Measurements from ENCODE around the gene C10orf88. TPM values are rescaled to one million over a fixed set of nuclear protein-coding genes. Genes with fewer than 3 reads are reported as not detected.

C10orf88 gene
- polyA plus RNA-seq, 1 donor (not counting 4 experiments of a cell fraction or from before 2014, with no cell fraction given) = 8.4 TPM

DNA sequence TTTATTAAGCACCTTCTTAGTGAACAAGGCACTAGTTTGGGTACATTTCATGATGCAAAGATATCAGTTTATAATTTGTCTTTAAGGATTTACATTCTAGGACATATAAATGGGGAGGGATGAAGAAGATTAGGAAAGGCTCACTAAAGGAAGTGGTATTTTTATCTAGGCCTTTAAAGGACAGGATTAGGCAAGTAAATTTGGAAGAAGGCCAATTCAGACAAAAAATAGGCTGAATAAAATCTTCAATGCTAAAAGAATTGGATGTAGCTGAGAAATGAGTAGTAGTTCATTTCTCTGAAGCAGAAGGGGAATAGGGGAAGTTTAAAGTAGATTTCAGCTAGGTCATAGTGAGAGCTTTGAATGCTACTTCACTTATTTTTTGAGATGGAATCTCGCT is 69.9 kb downstream of the C10orf88 start:
- FAIRE-seq (no peak), DNase-seq (ENCODE audit: low read depth, low spot score) (no peak)
- no peak overlapping the region for H3K27ac ChIP-seq (ENCODE audit: control insufficient read depth, insufficient read depth, low read length)
- H3K9ac ChIP-seq (ENCODE audit: control insufficient read depth, extremely low read depth, insufficient read depth, low read length) = no peak overlapping the region
- no peaks in the 10 kb centered on the region for H3K36me3 ChIP-seq (ENCODE audit: control insufficient read depth in 2 of 2, extremely low read depth in 1 of 2, insufficient read depth in 2 of 2, low read length in 2 of 2)
- H3K9me3 ChIP-seq (ENCODE audit: control insufficient read depth, low read depth, low read length) = no peaks in the 10 kb centered on the region
- H3K4me1 ChIP-seq (ENCODE audit: control insufficient read depth, extremely low read depth, insufficient read depth, low read length) = peaks cover 11% of the 10 kb centered on the region
- H2AFZ ChIP-seq (ENCODE audit: control insufficient read depth, low read length) = no peak overlapping the region
- H3K4me2 ChIP-seq (ENCODE audit: control insufficient read depth, extremely low read depth, insufficient read depth, low read depth, low read length) = peak overlapping the region; percentile 6
- TF ChIP-seq, protein P1, sequence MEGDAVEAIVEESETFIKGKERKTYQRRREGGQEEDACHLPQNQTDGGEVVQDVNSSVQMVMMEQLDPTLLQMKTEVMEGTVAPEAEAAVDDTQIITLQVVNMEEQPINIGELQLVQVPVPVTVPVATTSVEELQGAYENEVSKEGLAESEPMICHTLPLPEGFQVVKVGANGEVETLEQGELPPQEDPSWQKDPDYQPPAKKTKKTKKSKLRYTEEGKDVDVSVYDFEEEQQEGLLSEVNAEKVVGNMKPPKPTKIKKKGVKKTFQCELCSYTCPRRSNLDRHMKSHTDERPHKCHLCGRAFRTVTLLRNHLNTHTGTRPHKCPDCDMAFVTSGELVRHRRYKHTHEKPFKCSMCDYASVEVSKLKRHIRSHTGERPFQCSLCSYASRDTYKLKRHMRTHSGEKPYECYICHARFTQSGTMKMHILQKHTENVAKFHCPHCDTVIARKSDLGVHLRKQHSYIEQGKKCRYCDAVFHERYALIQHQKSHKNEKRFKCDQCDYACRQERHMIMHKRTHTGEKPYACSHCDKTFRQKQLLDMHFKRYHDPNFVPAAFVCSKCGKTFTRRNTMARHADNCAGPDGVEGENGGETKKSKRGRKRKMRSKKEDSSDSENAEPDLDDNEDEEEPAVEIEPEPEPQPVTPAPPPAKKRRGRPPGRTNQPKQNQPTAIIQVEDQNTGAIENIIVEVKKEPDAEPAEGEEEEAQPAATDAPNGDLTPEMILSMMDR (optimal IDR thresholded peaks at IDR 0.05 in 1 of 3, IDR thresholded peaks at IDR 0.05 in 1 of 3, conservative IDR thresholded peaks at IDR 0.05 in 1 of 3; ENCODE audit: extremely low read depth in 1 of 3, insufficient read depth in 2 of 3, low read length in 3 of 3) = no peak
- no peak for TF ChIP-seq EZH2 (IDR thresholded peaks at IDR 0.05; ENCODE audit: low read length)
- H3K79me2 ChIP-seq (ENCODE audit: control insufficient read depth, insufficient read depth, low read length) = peaks cover 1% of the 10 kb centered on the region
- H3K9me1 ChIP-seq (ENCODE audit: control insufficient read depth, extremely low read depth, insufficient read depth, low read length) = no peaks in the 10 kb centered on the region
- dilution Hi-C loops (cut with MboI; ENCODE audit: extremely low pct_ligation_motif_present, low sequenced_read_pairs) = no loop called here
- H3K27me3 ChIP-seq (ENCODE audit: control insufficient read depth, extremely low read depth, insufficient read depth, low read length) = no peaks in the 10 kb centered on the region
- H4K20me1 ChIP-seq (ENCODE audit: control insufficient read depth, extremely low read depth, insufficient read depth, low read length) = no peaks in the 10 kb centered on the region
- H3K4me3 ChIP-seq (ENCODE audit: control insufficient read depth in 2 of 3, extremely low read depth in 1 of 3, insufficient read depth in 2 of 3, low read depth in 1 of 3, low read length in 3 of 3) = no peak overlapping the region

- Histone ChIP-seq H3K27me3 (ENCODE audit: control insufficient read depth, extremely low read depth, insufficient read depth, low read length) (no peaks in the 10 kb centered on the region), H3K4me3 (ENCODE audit: control insufficient read depth in 2 of 3, extremely low read depth in 1 of 3, insufficient read depth in 2 of 3, low read depth in 1 of 3, low read length in 3 of 3) (no peak overlapping the region), H3K36me3 (ENCODE audit: control insufficient read depth in 2 of 2, extremely low read depth in 1 of 2, insufficient read depth in 2 of 2, low read length in 2 of 2) (no peaks in the 10 kb centered on the region), H3K27ac (ENCODE audit: control insufficient read depth, insufficient read depth, low read length) (no peak overlapping the region), H3K4me1 (ENCODE audit: control insufficient read depth, extremely low read depth, insufficient read depth, low read length) (peaks cover 22% of the 10 kb centered on the region), H3K4me2 (ENCODE audit: control insufficient read depth, extremely low read depth, insufficient read depth, low read depth, low read length) (no peak overlapping the region), H3K9me3 (ENCODE audit: control insufficient read depth, low read depth, low read length) (no peaks in the 10 kb centered on the region), H3K9me1 (ENCODE audit: control insufficient read depth, extremely low read depth, insufficient read depth, low read length) (no peaks in the 10 kb centered on the region), H3K79me2 (ENCODE audit: control insufficient read depth, insufficient read depth, low read length) (peaks cover 14% of the 10 kb centered on the region), H3K9ac (ENCODE audit: control insufficient read depth, extremely low read depth, insufficient read depth, low read length) (no peak overlapping the region), H2AFZ (ENCODE audit: control insufficient read depth, low read length) (no peak overlapping the region), H4K20me1 (ENCODE audit: control insufficient read depth, extremely low read depth, insufficient read depth, low read length) (no peaks in the 10 kb centered on the region)
- DNase-seq (ENCODE audit: low read depth, low spot score) (no peak), FAIRE-seq (no peak)
- dilution Hi-C loops (cut with MboI; ENCODE audit: extremely low pct_ligation_motif_present, low sequenced_read_pairs) = no loop called here
- TF ChIP-seq, protein P1 (optimal IDR thresholded peaks at IDR 0.05 in 1 of 3, IDR thresholded peaks at IDR 0.05 in 1 of 3, conservative IDR thresholded peaks at IDR 0.05 in 1 of 3; ENCODE audit: extremely low read depth in 1 of 3, insufficient read depth in 2 of 3, low read length in 3 of 3) = no peak
- no peak for TF ChIP-seq EZH2 (IDR thresholded peaks at IDR 0.05; ENCODE audit: low read length)
Observed at GRCh38 chr10:122882766-122883165, 71.3 kb downstream of the C10orf88 start.

Other genes starting within 250 kb of the C10orf88 start
- gene CUZD1, start 108.4 kb downstream of the C10orf88 start, polyA plus RNA-seq = 0.34 to 0.93 TPM (median 0.58 TPM) in 3 replicates
- gene FAM24B, start 74.6 kb downstream of the C10orf88 start, polyA plus RNA-seq = 2.7 to 4.5 TPM (median 3.8 TPM) in 3 replicates
- gene FAM24A, start 43.6 kb downstream of the C10orf88 start, polyA plus RNA-seq = not detected in 3 replicates
- gene PSTK, start 26.2 kb upstream of the C10orf88 start, polyA plus RNA-seq = 4.1 to 5.6 TPM (median 4.2 TPM) in 3 replicates
- gene IKZF5, start 54.6 kb upstream of the C10orf88 start, polyA plus RNA-seq = 4.6 to 6.5 TPM (median 6.0 TPM) in 3 replicates
- gene ACADSB, start 54.8 kb upstream of the C10orf88 start, polyA plus RNA-seq = 5.0 to 10.1 TPM (median 6.0 TPM) in 3 replicates
- not detected in 3 replicates for gene HMX3, start 181.7 kb upstream of the C10orf88 start, polyA plus RNA-seq
- gene HMX2, start 193.9 kb upstream of the C10orf88 start, polyA plus RNA-seq = not detected in 3 replicates
- 140 to 171 TPM (median 162 TPM) in 3 replicates for gene BUB3, start 200.2 kb upstream of the C10orf88 start, polyA plus RNA-seq

Measured in keratinocyte (primary cell).